Panc1 (cell line): ENCODE results near the gene COQ3. TPM values are rescaled to one million over a fixed set of nuclear protein-coding genes. Genes with fewer than 3 reads are reported as not detected.

Source experiments
- ATAC-seq: fragments of 200-7000 bp; cut with Tn5 transposase; 2 replicates; pipeline ENCODE4 v1.9.1; 2020; ENCODE audit warnings: mild to moderate bottlenecking, moderate library complexity
- BruUV-seq: library from RNA; stranded (reverse); fragments of 400-500 nt; replicated peaks from 2 replicates; lab custom pipeline; 2021; lab: Mats Ljungman, UMichigan
- CTCF ChIA-PET: fragments of 300-600 bp; sonication (Branson Sonifier 250); formaldehyde crosslinking; loops from one replicate; lab custom pipeline; 2022; ENCODE audit warnings: antibody characterized with exemption; lab: Charles Lee
- POLR2A ChIA-PET: fragments of 300-600 bp; sonication (Branson Sonifier 250); formaldehyde crosslinking; loops from one replicate; lab custom pipeline; 2022; ENCODE audit warnings: antibody characterized with exemption; lab: Charles Lee
- DNase-seq: peaks from one replicate; pipeline ENCODE4 v3.0.0-alpha.2; 2010; ENCODE audit warnings: low read depth, low spot score
- H3K27ac ChIP-seq: 2 replicates; pipeline ENCODE4 v1.5.1; 2011; ENCODE audit warnings: mild to moderate bottlenecking, low read length, inconsistent platforms
- H3K27me3 ChIP-seq: fragments of 200-500 bp; sonication (Bioruptor generic); 2 replicates; pipeline ENCODE4 v1.6.0; 2014; ENCODE audit warnings: low read length, inconsistent platforms; ENCODE audit not compliant: control insufficient read depth, insufficient read depth
- H3K36me3 ChIP-seq: fragments of 200-500 bp; sonication (Bioruptor generic); 2 replicates; pipeline ENCODE4 v1.5.1; 2014; ENCODE audit warnings: inconsistent platforms, mild to moderate bottlenecking, low read length, moderate library complexity; ENCODE audit not compliant: control insufficient read depth, insufficient read depth
- H3K4me1 ChIP-seq: 2 replicates; pipeline ENCODE4 v1.5.1; 2011; ENCODE audit warnings: inconsistent platforms, mild to moderate bottlenecking, low read length, moderate library complexity; ENCODE audit not compliant: control insufficient read depth, insufficient read depth
- H3K4me3 ChIP-seq, 2 experiments: 2 replicates each; pipeline ENCODE4 v1.5.1; 2011 to 2012; ENCODE audit warnings: low read depth in 2 of 2, low read length in 2 of 2, mild to moderate bottlenecking in 2 of 2, inconsistent platforms in 1 of 2, moderate library complexity in 1 of 2
- H3K9me3 ChIP-seq: fragments of 200-500 bp; sonication (Bioruptor generic); 2 replicates; pipeline ENCODE4 v1.5.1; 2014; ENCODE audit warnings: low read depth, mild to moderate bottlenecking, inconsistent platforms, low read length, moderate library complexity; ENCODE audit not compliant: control insufficient read depth, insufficient read depth
- POLR2AphosphoS5 ChIP-seq: IDR thresholded peaks from 2 replicates; pipeline ENCODE4 v1.6.1; 2012; ENCODE audit warnings: mild to moderate bottlenecking, low read depth, low read length, moderate library complexity
- REST ChIP-seq, 2 experiments: IDR thresholded peaks; 2 replicates each; pipeline ENCODE4 v1.6.1; 2011 to 2012; ENCODE audit warnings: low read depth in 2 of 2, control low read depth in 1 of 2, low read length in 1 of 2, mild to moderate bottlenecking in 1 of 2, moderate library complexity in 1 of 2; ENCODE audit not compliant: insufficient read depth in 1 of 2
- SIN3A ChIP-seq: IDR thresholded peaks from 2 replicates; pipeline ENCODE4 v1.6.1; 2012; ENCODE audit warnings: low read depth, mild to moderate bottlenecking, low read length, moderate library complexity, borderline replicate concordance; ENCODE audit not compliant: insufficient read depth
- TCF7L2 ChIP-seq: IDR thresholded peaks from 2 replicates; pipeline ENCODE4 v1.6.1; 2011; ENCODE audit warnings: mild to moderate bottlenecking, low read depth, low read length, inconsistent platforms
- in situ Hi-C: cut with HindIII; loops from 2 replicates; pipeline ENCODE4 v1.10.0; 2016; ENCODE audit warnings: low sequenced_read_pairs, low pct_unique_long_range_greater_than_20kb
- intact Hi-C: fragments of 100-400 bp; cut with micrococcal nuclease; formaldehyde crosslinking; loops from one replicate; pipeline ENCODE4 v1.10.0; 2022; ENCODE audit not compliant: unreplicated experiment
- total RNA-seq: library from RNA; stranded (reverse); gene quantifications from one replicate; pipeline ENCODE4 v1.2.1, GENCODE V29; 2021; ENCODE audit not compliant: unreplicated experiment
- TF ChIP-seq, protein P1 (sequence below): fragments of 450-650 bp; IDR thresholded peaks from 2 replicates; pipeline ENCODE4 v1.5.1; 2017; ENCODE audit warnings: mild to moderate bottlenecking

Gene COQ3
- total RNA-seq, 1 experiment from 2014 or later: 9.5 TPM

DNA sequence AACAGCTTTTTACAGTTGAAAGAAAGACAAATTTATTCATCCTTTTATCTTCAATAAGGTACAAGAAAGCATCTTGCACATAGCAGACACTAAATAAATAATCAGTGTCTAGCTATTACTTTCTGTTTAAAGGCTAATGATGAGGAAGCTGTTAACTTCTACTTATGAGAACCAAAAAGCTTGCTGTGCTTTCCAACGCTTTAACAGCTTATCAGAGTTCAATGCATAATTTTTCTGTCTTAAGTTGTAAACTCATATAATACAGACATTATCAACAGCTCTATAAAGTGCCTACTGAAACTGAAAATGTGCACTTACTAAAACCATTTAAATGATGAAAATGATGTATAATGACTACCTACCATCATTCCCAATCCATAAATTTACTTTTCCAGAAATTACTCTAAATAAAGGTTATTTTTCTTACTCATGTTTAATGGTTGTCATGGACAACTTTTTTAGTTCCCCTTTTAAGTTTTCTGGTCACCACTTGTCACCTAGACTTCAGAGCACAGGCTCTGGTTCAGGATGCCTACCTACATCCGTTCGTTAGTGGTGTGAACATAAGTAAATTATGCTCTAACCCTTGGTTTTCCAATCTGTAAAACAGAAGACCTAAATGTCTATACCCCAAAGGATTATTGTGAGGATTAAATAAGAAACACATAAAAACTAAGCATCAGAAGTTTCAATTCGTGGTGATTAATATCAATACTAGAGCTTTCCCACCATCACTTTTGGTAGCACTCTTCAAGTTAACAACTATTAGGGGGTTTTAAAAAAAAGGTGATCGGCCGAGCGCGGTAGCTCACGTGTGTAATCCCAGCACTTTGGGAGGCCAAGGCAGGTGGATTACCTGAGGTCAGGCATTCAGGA lies 23.1 kb upstream of the COQ3 start:
- no peak overlapping the region for H3K27ac ChIP-seq
- no peak for DNase-seq
- peaks cover 9% of the 10 kb centered on the region for H3K36me3 ChIP-seq
- TF ChIP-seq POLR2AphosphoS5 (no peak), SIN3A (no peak), TCF7L2 (no peak), REST (IDR thresholded peaks at IDR 0.05; ENCODE audit: insufficient read depth in 1 of 2, low read depth in 2 of 2, low read length in 1 of 2) (no peak)
- TF ChIP-seq, protein P1, sequence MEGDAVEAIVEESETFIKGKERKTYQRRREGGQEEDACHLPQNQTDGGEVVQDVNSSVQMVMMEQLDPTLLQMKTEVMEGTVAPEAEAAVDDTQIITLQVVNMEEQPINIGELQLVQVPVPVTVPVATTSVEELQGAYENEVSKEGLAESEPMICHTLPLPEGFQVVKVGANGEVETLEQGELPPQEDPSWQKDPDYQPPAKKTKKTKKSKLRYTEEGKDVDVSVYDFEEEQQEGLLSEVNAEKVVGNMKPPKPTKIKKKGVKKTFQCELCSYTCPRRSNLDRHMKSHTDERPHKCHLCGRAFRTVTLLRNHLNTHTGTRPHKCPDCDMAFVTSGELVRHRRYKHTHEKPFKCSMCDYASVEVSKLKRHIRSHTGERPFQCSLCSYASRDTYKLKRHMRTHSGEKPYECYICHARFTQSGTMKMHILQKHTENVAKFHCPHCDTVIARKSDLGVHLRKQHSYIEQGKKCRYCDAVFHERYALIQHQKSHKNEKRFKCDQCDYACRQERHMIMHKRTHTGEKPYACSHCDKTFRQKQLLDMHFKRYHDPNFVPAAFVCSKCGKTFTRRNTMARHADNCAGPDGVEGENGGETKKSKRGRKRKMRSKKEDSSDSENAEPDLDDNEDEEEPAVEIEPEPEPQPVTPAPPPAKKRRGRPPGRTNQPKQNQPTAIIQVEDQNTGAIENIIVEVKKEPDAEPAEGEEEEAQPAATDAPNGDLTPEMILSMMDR: no peak
- H3K9me3 ChIP-seq: no peaks in the 10 kb centered on the region
- ATAC-seq: no peak
- in situ Hi-C loops: no loop called here
- intact Hi-C loops: no loop called here
- BruUV-seq: no TSS peak
- ChIA-PET CTCF (no interaction called here), POLR2A (no interaction called here)
- no peaks in the 10 kb centered on the region for H3K27me3 ChIP-seq
- peaks cover 5% of the 10 kb centered on the region; the same call in 1 of the 2 replicates for H3K4me1 ChIP-seq
- no peak overlapping the region for H3K4me3 ChIP-seq

DNA sequence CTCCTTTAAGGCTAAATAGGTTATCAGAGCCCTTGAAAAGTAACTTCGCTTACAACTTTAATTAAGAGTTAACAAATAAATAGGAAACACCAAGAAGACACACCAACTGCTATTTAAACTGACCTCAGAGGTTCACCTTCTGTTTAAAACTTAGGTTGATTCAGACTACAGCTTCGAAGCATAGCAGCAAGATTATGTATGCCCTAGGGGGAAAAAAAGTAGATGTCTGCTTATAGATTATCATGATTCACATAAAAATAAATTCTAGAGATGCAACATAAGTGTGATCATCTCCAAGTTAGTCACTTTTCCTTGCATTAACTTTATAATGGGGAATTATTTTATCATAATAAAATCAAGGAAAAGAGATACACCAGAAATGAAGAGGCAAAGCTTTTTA lies 22.2 kb upstream of the COQ3 start:
- H3K27ac ChIP-seq: no peak overlapping the region
- CTCF ChIA-PET: no interaction called here
- in situ Hi-C loops: no loop called here
- TF ChIP-seq, protein P1: no peak
- TF ChIP-seq SIN3A: no peak
- TF ChIP-seq POLR2AphosphoS5: no peak
- TF ChIP-seq TCF7L2: no peak
- no peak for TF ChIP-seq REST (IDR thresholded peaks at IDR 0.05; ENCODE audit: insufficient read depth in 1 of 2, low read depth in 2 of 2, low read length in 1 of 2)
- POLR2A ChIA-PET: no interaction called here
- no peak for DNase-seq
- H3K9me3 ChIP-seq: no peaks in the 10 kb centered on the region
- H3K36me3 ChIP-seq: peaks cover 16% of the 10 kb centered on the region
- H3K4me3 ChIP-seq: no peak overlapping the region
- H3K27me3 ChIP-seq: no peaks in the 10 kb centered on the region
- H3K4me1 ChIP-seq: peaks cover 3% of the 10 kb centered on the region; the same call in 1 of the 2 replicates
- no peak for ATAC-seq
- intact Hi-C loops: no loop called here
- no TSS peak for BruUV-seq
